ENCODE measurements around the gene AHDC1. TPM values are rescaled to one million over a fixed set of nuclear protein-coding genes. Genes with fewer than 3 reads are reported as not detected.

The AHDC1 gene
- total and polyA plus RNA-seq, 9 donors, result 11.2 to 159 (median 82.1) TPM

DNA sequence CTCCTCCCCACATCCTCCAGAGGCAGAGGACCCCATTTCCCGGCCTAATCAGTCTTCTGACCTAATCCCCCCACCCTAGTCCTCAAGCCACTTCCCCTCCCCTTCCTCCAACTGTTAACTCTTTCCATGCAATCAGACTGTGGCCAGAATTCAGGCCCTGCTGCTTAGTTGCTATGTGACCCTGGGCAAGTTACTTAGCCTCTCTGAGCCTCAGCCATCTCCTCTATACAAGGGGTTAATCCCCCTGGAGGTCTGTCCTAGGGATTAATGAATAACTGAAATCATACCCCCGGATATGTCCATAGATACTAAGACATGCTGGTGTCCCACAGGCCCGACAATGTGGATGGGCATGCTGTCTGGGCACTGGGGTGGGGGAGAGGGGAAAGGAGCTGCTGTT lies 18.3 kb downstream of the AHDC1 start:
- Histone ChIP-seq H3K36me3 (no peaks in the 10 kb centered on the region), H3K4me3 (no peak overlapping the region), H3K27ac (peak overlapping the region in 1 of 2 donors; percentile 71), H3K4me1 (ENCODE audit: insufficient read depth) (peaks cover 36% of the 10 kb centered on the region), H3K9me3 (no peaks in the 10 kb centered on the region), H3K27me3 (no peaks in the 10 kb centered on the region)
- TF ChIP-seq, protein P1, sequence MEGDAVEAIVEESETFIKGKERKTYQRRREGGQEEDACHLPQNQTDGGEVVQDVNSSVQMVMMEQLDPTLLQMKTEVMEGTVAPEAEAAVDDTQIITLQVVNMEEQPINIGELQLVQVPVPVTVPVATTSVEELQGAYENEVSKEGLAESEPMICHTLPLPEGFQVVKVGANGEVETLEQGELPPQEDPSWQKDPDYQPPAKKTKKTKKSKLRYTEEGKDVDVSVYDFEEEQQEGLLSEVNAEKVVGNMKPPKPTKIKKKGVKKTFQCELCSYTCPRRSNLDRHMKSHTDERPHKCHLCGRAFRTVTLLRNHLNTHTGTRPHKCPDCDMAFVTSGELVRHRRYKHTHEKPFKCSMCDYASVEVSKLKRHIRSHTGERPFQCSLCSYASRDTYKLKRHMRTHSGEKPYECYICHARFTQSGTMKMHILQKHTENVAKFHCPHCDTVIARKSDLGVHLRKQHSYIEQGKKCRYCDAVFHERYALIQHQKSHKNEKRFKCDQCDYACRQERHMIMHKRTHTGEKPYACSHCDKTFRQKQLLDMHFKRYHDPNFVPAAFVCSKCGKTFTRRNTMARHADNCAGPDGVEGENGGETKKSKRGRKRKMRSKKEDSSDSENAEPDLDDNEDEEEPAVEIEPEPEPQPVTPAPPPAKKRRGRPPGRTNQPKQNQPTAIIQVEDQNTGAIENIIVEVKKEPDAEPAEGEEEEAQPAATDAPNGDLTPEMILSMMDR (IDR thresholded peaks at IDR 0.05), result no peak
- TF ChIP-seq EP300 (IDR thresholded peaks at IDR 0.05), result no peak
- TF ChIP-seq POLR2A (IDR thresholded peaks at IDR 0.05), result no peak
- DNase-seq, result no peak
- intact Hi-C loops (cut with DNase I), result no loop called here
- 54 to 60% (median 57%) methylated on average over 3 of the region's 3 CpGs for WGBS, 3 donors

DNA sequence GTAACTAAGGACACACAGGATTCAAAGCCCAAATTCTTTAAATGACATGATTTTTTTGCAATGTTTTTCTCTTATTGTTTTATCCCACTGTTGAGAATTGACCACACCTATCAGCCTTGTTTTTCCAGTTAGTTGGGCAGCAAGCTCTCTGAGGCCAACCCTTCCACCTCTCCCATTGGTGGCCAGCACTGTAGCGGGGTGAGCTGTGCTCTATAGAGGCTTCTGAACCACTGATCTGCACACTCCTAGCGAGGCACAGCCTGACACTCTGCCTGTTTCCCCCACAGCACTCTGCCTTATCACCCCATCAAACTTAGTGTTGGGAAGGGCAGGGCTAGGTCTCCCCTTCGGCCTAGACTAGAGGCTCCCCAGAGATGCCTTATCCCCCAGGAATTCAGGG lies 19.5 kb downstream of the AHDC1 start:
- no peak overlapping the region for H3K4me3 ChIP-seq
- TF ChIP-seq, protein P1 (IDR thresholded peaks at IDR 0.05), result no peak
- no peak for TF ChIP-seq POLR2A (IDR thresholded peaks at IDR 0.05)
- TF ChIP-seq EP300 (IDR thresholded peaks at IDR 0.05), result no peak
- intact Hi-C loops (cut with DNase I), result no loop called here
- H3K27ac ChIP-seq, result no peak overlapping the region
- no peak for DNase-seq
- no peaks in the 10 kb centered on the region for H3K9me3 ChIP-seq
- H3K27me3 ChIP-seq, result no peaks in the 10 kb centered on the region
- 91 to 94% (median 93%) methylated on average over 3 of the region's 3 CpGs for WGBS, 3 donors
- H3K4me1 ChIP-seq (ENCODE audit: insufficient read depth), result peaks cover 28% of the 10 kb centered on the region
- H3K36me3 ChIP-seq, result no peaks in the 10 kb centered on the region

DNA sequence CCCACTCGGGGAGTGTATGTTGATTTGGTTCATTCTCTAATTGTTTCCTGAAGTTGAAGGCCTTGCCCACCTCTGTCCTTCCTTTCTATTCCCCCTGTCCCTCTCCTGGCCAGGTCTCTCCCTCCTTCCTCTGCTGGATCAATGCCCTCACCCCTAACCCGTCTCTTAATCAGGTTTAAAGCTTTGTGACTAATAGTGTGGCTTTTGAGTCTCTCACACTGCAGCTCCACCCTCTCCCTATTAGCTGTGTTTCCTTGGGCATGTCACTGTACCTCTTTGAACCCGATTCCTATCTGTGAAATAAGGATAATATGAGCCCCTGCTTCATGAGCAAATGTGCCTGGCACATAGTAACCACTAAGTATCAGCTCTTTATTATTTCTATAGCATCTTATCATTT lies 20.5 kb downstream of the AHDC1 start:
- TF ChIP-seq POLR2A (IDR thresholded peaks at IDR 0.05) (no peak), EP300 (IDR thresholded peaks at IDR 0.05) (no peak)
- TF ChIP-seq, protein P1 (IDR thresholded peaks at IDR 0.05), result no peak
- no peak for DNase-seq
- peaks cover 18% of the 10 kb centered on the region for H3K4me1 ChIP-seq (ENCODE audit: insufficient read depth)
- H3K27ac ChIP-seq, result peak overlapping the region in 1 of 2 donors; percentile 71
- 56 to 66% (median 61%) methylated on average over 3 of the region's 3 CpGs for WGBS, 3 donors
- H3K4me3 ChIP-seq, result no peak overlapping the region
- no peaks in the 10 kb centered on the region for H3K9me3 ChIP-seq
- H3K27me3 ChIP-seq, result no peaks in the 10 kb centered on the region
- intact Hi-C loops (cut with DNase I), result no loop called here
- H3K36me3 ChIP-seq, result no peaks in the 10 kb centered on the region

DNA sequence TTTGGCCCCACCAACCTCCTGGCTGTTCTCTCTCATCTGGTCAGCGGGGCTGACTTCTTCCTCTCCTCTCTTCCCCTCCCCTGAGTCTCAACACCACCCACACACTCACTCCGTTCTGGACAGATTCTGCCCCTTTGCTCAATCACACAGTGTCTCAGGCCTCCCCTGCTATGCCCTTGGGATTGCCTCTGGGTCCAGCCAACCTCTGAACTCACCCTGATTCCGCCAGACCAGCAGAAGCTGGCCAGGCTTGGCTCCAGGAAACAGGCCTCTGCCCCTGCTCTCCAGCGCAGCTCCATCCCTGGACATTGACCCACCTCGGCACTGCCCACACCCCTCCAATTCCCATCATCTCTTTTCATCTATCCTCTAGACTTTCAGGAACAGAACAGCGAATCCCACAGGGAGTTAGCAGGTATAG lies 22.1 kb downstream of the AHDC1 start:
- Histone ChIP-seq H3K4me1 (ENCODE audit: insufficient read depth) (peaks cover 20% of the 10 kb centered on the region), H3K27ac (peak overlapping the region; percentile 11 to 71), H3K36me3 (no peaks in the 10 kb centered on the region), H3K27me3 (no peaks in the 10 kb centered on the region), H3K9me3 (no peaks in the 10 kb centered on the region), H3K4me3 (no peak overlapping the region)
- DNase-seq, result peak in 3 of 5 donors; percentile 64 to 69 (median 65)
- 29 to 41% (median 35%) methylated on average over 6 of the region's 6 CpGs for WGBS, 3 donors
- intact Hi-C loops (cut with DNase I), result no loop called here
- TF ChIP-seq, protein P1 (IDR thresholded peaks at IDR 0.05), result no peak
- TF ChIP-seq EP300 (IDR thresholded peaks at IDR 0.05) (no peak), POLR2A (IDR thresholded peaks at IDR 0.05) (no peak)

Data from ovary (tissue), 9 donors.